Measurements from ENCODE around the gene CASS4. TPM values are rescaled to one million over a fixed set of nuclear protein-coding genes. Genes with fewer than 3 reads are reported as not detected.
A peak's percentile ranks its signal among the peaks of the same experiment; 100 is the strongest.

Gene CASS4
- total RNA-seq, 2 donors from 2014 or later, result 7.1 to 18.6 TPM

- ATAC-seq (no peak), DNase-seq (no peak)
- no peaks in the 10 kb centered on the region for H3K27me3 Mint-ChIP-seq
- H3K9me3 ChIP-seq (ENCODE audit: control insufficient read depth, low read length, poor library complexity, severe bottlenecking), result no peaks in the 10 kb centered on the region
- H3K4me1 Mint-ChIP-seq, result peaks cover 37% of the 10 kb centered on the region
- H3K27ac Mint-ChIP-seq, result peak overlapping the region; percentile 53
- H3K36me3 Mint-ChIP-seq (ENCODE audit: low read depth), result peaks cover 2% of the 10 kb centered on the region
- no peak overlapping the region for H3K4me3 Mint-ChIP-seq
These were observed 18.4 kb downstream of the CASS4 start for GRCh38 chr20:56430461-56430860.

DNA sequence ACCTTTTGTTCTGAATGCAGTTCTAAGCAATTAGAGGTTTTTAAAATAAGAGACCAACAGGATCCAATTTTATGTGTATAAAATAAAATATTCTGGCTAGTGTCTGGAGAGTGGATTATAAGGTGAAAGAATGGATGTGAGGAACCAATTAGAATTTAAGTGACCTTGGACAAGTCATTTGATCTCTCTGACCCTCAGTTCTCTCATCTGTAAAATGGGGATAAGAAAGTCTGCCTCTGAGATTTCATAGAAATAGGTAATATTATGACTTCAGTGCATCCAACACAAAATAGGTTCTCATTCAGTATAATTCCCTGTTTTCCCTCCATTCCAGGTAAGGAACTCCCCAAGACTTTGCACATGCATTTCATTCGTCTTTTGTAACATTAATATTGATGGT lies 18.9 kb downstream of the CASS4 start:
- Mint-ChIP-seq H3K4me1 (peaks cover 36% of the 10 kb centered on the region), H3K36me3 (ENCODE audit: low read depth) (peaks cover 2% of the 10 kb centered on the region)
- no peak for ATAC-seq

DNA sequence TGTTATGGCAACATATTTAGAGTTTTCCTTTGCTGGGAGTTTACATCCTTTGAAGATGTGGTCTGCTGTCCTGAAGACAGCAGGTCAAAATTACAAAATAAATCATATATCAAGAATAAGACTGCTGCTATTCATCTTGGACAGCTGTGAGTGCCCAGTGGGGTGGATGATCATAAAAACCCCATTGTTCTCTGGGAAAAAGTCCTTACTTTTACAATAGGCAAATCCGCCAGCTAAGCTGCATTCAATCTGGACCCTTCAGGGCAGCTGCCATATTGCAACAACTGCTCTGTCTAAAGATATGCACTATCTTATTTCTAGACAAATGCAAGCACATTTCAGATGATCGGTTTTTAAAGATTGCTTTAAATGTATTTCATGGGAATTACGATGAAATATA lies 19.4 kb downstream of the CASS4 start:
- no peak overlapping the region for H3K4me3 Mint-ChIP-seq
- no peak for DNase-seq
- H3K36me3 Mint-ChIP-seq (ENCODE audit: low read depth), result peaks cover 2% of the 10 kb centered on the region
- ATAC-seq, result no peak
- no peak overlapping the region for H3K27ac Mint-ChIP-seq
- H3K27me3 Mint-ChIP-seq, result no peaks in the 10 kb centered on the region
- peaks cover 36% of the 10 kb centered on the region for H3K4me1 Mint-ChIP-seq
- H3K9me3 ChIP-seq (ENCODE audit: control insufficient read depth, low read length, poor library complexity, severe bottlenecking), result no peaks in the 10 kb centered on the region

More for the DNA sequence above, 18.9 kb downstream of the CASS4 start:
- Mint-ChIP-seq H3K27me3 (no peaks in the 10 kb centered on the region), H3K4me3 (no peak overlapping the region), H3K27ac (peak overlapping the region; percentile 53)
- no peaks in the 10 kb centered on the region for H3K9me3 ChIP-seq (ENCODE audit: control insufficient read depth, low read length, poor library complexity, severe bottlenecking)
- no peak for DNase-seq

GRCh38 chr20:56433221-56433879 lies 21.3 kb downstream of the CASS4 start:
- H3K36me3 Mint-ChIP-seq (ENCODE audit: low read depth), result peaks cover 2% of the 10 kb centered on the region
- peak overlapping the region; percentile 3 for H3K27ac Mint-ChIP-seq
- no peak overlapping the region for H3K4me3 Mint-ChIP-seq
- H3K9me3 ChIP-seq (ENCODE audit: control insufficient read depth, low read length, poor library complexity, severe bottlenecking), result no peaks in the 10 kb centered on the region
- no peak for DNase-seq
- ATAC-seq, result no peak
- H3K4me1 Mint-ChIP-seq, result peaks cover 30% of the 10 kb centered on the region
- H3K27me3 Mint-ChIP-seq, result no peaks in the 10 kb centered on the region

DNA sequence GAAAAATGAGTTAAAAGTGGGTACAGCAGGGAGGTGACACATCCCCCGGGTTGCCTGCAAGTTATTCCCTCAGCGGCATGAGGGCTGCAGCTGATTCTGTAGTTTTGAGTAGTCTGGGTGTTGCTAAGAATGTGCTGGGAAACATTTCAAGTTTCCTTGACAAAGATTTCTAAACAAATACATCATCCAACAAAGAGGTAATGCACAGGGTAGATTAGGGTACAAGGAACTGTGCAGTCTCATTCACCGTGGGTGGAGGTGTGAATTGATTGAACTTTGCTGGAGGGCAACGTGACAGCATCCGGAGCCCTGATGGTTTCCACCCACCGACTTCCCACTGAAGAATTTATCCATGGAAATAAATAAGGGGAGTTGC lies 21.8 kb downstream of the CASS4 start:
- Mint-ChIP-seq H3K36me3 (ENCODE audit: low read depth) (peaks cover 2% of the 10 kb centered on the region), H3K27me3 (no peaks in the 10 kb centered on the region), H3K4me1 (peaks cover 31% of the 10 kb centered on the region), H3K27ac (peak overlapping the region; percentile 3), H3K4me3 (no peak overlapping the region)
- no peaks in the 10 kb centered on the region for H3K9me3 ChIP-seq (ENCODE audit: control insufficient read depth, low read length, poor library complexity, severe bottlenecking)
- ATAC-seq (no peak), DNase-seq (no peak)

DNA sequence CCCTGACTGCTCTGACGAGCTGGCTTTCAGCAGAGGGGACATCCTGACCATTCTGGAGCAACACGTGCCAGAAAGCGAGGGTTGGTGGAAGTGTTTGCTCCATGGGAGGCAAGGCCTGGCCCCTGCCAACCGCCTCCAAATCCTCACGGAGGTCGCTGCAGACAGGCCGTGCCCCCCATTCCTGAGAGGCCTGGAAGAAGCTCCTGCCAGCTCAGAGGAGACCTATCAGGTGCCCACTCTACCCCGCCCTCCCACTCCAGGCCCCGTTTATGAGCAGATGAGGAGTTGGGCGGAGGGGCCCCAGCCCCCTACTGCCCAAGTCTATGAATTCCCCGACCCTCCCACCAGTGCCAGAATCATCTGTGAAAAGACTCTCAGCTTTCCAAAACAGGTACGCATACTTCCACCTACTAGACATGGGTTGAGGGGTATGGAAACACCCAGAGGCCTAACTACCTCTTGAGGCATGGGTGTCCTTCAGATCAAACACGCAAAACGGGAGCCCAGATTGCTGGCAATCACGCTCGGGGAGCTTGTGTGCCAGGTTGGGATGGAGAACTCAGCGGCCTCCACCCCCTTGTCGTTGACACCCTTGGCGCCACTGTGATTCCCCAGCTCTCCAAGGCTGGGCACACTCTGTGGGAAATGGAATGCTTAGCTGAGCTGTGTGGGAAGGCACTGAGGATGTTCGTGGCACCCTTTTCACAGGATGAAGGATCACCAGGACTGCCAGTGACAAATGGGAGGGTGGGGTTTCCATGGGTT lies 25.3 kb downstream of the CASS4 start:
- H3K9me3 ChIP-seq (ENCODE audit: control insufficient read depth, low read length, poor library complexity, severe bottlenecking), result no peaks in the 10 kb centered on the region
- H3K4me3 Mint-ChIP-seq, result no peak overlapping the region
- H3K27me3 Mint-ChIP-seq, result no peaks in the 10 kb centered on the region
- peaks cover 31% of the 10 kb centered on the region for H3K4me1 Mint-ChIP-seq
- peak overlapping the region; percentile 86 for H3K27ac Mint-ChIP-seq
- ATAC-seq (no peak), DNase-seq (no peak)
- H3K36me3 Mint-ChIP-seq (ENCODE audit: low read depth), result no peaks in the 10 kb centered on the region

- H3K9me3 ChIP-seq (ENCODE audit: control insufficient read depth, low read length, poor library complexity, severe bottlenecking), result no peaks in the 10 kb centered on the region
- peaks cover 31% of the 10 kb centered on the region for H3K4me1 Mint-ChIP-seq
- H3K27ac Mint-ChIP-seq, result peak overlapping the region; percentile 86
- no peaks in the 10 kb centered on the region for H3K27me3 Mint-ChIP-seq
- ATAC-seq (no peak), DNase-seq (no peak)
- no peak overlapping the region for H3K4me3 Mint-ChIP-seq
- H3K36me3 Mint-ChIP-seq (ENCODE audit: low read depth), result no peaks in the 10 kb centered on the region
These were observed 26.2 kb downstream of the CASS4 start for GRCh38 chr20:56438284-56438683.

DNA sequence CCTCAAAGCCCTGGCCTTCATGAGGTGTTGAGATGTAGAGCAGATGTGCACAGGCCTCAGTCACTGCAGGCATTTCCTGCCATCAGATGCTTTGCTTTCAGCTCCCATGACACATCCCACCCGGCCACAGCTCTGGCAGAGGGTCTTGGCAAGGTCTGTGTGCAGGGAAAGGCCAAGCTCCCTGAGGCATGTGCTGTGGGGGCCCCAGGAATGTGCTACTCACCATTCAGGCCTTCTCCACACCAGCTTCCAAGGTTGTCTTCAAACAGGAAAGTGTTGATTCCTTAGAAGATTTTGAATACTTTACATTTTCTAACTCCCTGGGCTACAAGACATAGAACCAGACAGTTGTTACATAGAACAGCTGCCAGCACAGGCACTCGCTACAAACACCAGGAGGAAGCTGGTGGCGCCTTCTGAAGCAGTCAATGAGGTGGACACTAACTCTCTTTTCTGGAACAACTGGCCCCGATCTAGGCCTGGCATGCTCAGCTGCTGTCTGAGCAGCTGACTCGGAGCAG lies 27.8 kb downstream of the CASS4 start:
- no peak for DNase-seq

GRCh38 chr20:56440346-56441007 lies 28.4 kb downstream of the CASS4 start:
- Mint-ChIP-seq H3K4me1 (peaks cover 33% of the 10 kb centered on the region), H3K27ac (peak overlapping the region; percentile 77), H3K4me3 (peak overlapping the region; percentile 53), H3K36me3 (ENCODE audit: low read depth) (peaks cover 2% of the 10 kb centered on the region), H3K27me3 (no peaks in the 10 kb centered on the region)
- ATAC-seq (peak; percentile 91), DNase-seq (peak; percentile 22 to 59 (median 25))
- no peaks in the 10 kb centered on the region for H3K9me3 ChIP-seq (ENCODE audit: control insufficient read depth, low read length, poor library complexity, severe bottlenecking)

More for the DNA sequence above, 27.8 kb downstream of the CASS4 start:
- H3K27me3 Mint-ChIP-seq, result no peaks in the 10 kb centered on the region
- peak overlapping the region; percentile 77 for H3K27ac Mint-ChIP-seq
- peaks cover 33% of the 10 kb centered on the region for H3K4me1 Mint-ChIP-seq
- peak overlapping the region; percentile 53 for H3K4me3 Mint-ChIP-seq
- ATAC-seq, result peak; percentile 21
- H3K36me3 Mint-ChIP-seq (ENCODE audit: low read depth), result no peaks in the 10 kb centered on the region
- H3K9me3 ChIP-seq (ENCODE audit: control insufficient read depth, low read length, poor library complexity, severe bottlenecking), result no peaks in the 10 kb centered on the region

DNA sequence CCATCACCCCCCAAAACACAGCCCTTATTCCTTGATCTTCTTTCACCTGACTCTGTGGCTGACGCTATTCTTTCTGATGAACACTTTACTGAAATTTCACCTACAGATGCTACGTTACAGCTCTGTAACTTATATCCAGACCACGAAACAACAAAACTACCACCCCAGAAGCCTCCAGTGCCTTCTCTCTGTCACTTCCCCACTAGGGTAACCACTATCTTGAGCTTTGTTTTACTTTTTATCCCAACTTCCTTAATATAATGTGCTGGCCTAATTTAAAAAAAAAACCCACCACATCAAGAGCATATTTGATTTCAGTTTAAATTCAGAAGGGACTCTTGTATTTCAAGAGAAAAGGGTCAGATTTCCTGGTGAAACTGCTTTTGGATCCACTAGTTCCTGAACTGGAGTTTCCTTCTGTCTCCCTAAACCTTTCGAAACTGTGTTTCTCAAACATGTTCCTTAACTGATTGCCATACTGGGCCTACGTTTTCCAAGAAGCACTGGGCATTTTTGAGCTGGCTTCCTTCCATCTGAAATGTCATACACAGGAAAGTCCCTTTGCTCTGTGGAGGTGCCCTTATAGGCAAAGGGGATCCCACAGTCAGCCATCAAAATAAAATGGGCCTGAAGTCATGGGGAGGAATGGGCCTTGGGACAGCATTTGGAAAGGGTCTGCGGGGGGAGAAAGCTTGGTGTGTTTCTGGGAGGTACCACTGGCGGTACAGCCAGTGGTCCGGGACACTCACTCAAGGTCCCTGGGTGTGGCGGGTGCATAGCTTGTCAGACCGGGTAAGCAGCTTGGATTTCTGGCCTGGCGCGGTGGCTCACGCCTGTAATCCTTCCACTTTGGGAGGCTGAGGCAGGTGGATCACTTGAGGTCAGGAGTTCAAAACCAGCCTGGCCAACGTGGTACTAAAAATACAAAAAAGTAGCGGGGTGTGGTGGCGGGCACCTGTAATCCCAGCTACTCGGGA lies 30.6 kb downstream of the CASS4 start:
- no peaks in the 10 kb centered on the region for H3K27me3 Mint-ChIP-seq
- ATAC-seq, result peak; percentile 38
- peak overlapping the region; percentile 39 for H3K27ac Mint-ChIP-seq
- no peak for DNase-seq
- peaks cover 30% of the 10 kb centered on the region for H3K4me1 Mint-ChIP-seq
- H3K9me3 ChIP-seq (ENCODE audit: control insufficient read depth, low read length, poor library complexity, severe bottlenecking), result no peaks in the 10 kb centered on the region
- H3K36me3 Mint-ChIP-seq (ENCODE audit: low read depth), result peaks cover 2% of the 10 kb centered on the region
- H3K4me3 Mint-ChIP-seq, result no peak overlapping the region

- Mint-ChIP-seq H3K27ac (no peak overlapping the region), H3K4me3 (no peak overlapping the region), H3K27me3 (no peaks in the 10 kb centered on the region), H3K36me3 (ENCODE audit: low read depth) (peaks cover 2% of the 10 kb centered on the region), H3K4me1 (peaks cover 25% of the 10 kb centered on the region)
- no peak for DNase-seq
- no peak for ATAC-seq
- H3K9me3 ChIP-seq (ENCODE audit: control insufficient read depth, low read length, poor library complexity, severe bottlenecking), result no peaks in the 10 kb centered on the region
These were observed 31.8 kb downstream of the CASS4 start for GRCh38 chr20:56443654-56444540.

- no peaks in the 10 kb centered on the region for H3K9me3 ChIP-seq (ENCODE audit: control insufficient read depth, low read length, poor library complexity, severe bottlenecking)
- DNase-seq, result no peak
- Mint-ChIP-seq H3K27ac (no peak overlapping the region), H3K4me3 (no peak overlapping the region), H3K4me1 (peaks cover 18% of the 10 kb centered on the region), H3K36me3 (ENCODE audit: low read depth) (peaks cover 2% of the 10 kb centered on the region), H3K27me3 (no peaks in the 10 kb centered on the region)
- ATAC-seq, result no peak
These were observed 33.1 kb downstream of the CASS4 start for GRCh38 chr20:56445130-56445529.

Measured in T-helper 17 cell (primary cell).